Left renal pelvis (tissue), 4 donors: ENCODE measurements around the gene MBTPS2. TPM values are rescaled to one million over a fixed set of nuclear protein-coding genes. Genes with fewer than 3 reads are reported as not detected.

Source experiments
- DNase-seq, 4 donors: peaks; one replicate each; pipeline ENCODE4 v3.0.0-alpha.2; 2013; ENCODE audit warnings: low read depth in 4 of 4, low spot score in 3 of 4
- polyA plus RNA-seq, 4 donors: library from polyadenylated mRNA; unstranded; fragments of 120-200 nt; gene quantifications; one replicate each; pipeline ENCODE4 v1.2.1, GENCODE V29; 2013; ENCODE audit not compliant: insufficient read length in 4 of 4

Gene MBTPS2
- polyA plus RNA-seq, 4 donors: 27.7 to 39.2 (median 32.9) TPM

DNA sequence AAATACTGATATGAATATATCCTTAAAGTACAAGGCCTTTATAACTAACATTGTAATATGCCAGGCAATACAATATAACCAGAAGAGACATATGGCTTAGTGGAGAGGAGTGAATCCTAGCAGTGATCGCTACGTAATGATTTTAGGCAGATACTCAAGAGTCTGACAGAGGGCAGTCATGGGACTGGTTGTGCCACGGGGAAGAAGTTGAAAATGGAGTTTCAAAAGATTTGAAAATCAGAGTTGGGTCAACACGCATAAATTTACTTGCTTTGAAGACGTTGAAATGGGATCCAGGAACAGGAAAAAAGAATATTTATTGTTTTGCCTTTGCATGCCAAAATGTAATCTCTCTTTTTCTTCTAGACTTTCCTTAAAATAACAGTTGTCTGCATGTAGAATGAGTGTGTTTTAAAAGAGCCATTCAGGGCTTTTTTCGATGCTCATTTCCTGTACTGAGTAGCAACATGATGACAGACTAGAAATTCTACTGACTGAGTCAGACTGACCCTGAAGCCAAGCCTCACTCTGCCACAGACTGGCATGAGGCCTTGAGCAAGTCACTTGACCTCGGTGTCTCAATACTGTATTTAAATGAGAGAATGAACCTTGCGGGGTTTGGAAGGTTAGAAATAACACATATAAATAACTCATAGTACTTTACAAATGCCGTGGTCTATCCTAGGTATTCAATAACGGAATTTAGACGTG, 93.0 kb downstream of the MBTPS2 start:
- DNase-seq: no peak

DNA sequence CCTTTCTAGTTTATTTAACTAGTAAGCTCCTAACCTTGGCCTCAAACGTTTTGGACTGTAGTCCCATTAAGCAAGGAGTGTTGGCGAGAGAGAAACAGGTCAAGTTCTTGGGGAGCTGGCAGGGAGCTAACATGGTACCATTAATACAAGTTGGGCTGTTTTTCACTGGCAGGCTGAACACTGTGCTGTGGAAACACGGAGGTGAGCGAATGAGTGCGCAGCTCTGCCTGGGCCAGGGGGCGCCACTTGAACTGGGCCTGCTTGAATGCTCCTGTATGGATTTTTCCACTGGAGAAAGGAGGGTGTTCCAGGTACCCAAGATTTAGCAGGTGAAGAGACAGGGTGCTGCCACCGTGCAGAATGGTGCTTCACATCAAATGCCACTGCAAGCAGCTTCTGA, 93.7 kb downstream of the MBTPS2 start:
- DNase-seq: no peak

DNA sequence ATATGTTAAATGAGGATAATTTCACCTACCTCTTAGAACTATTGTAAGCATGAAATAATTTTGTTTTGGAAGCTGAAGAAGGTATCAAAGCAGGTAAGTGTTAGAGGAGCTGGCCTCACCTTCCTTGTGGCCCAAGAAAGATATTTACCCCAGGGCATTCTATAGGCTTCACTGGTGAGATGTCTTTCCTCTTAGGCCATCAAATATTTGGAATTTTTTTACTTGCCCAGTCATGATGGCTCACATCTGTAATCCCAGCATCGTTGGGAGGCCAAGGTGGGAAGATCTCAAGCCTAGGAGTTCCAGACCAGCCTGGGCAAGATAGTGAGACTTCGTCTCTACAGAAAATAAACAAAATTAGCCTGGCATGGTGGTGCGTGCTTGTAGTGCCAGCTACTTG, 95.0 kb downstream of the MBTPS2 start:
- no peak for DNase-seq

Other genes starting within 250 kb of the MBTPS2 start
- under 1 TPM in 3 of 4 donors, not detected in 1; 0.04 to 0.11 (median 0.06) TPM for gene KLHL34, start 181.3 kb upstream of the MBTPS2 start, polyA plus RNA-seq
- gene SMPX, start 81.5 kb upstream of the MBTPS2 start, polyA plus RNA-seq: under 1 TPM in 2 of 4 donors, not detected in 2; 0.27 to 0.32 TPM
- 1 to 10 TPM; 2.6 to 3.4 (median 3.2) TPM for gene YY2, start 16.4 kb downstream of the MBTPS2 start, polyA plus RNA-seq
- gene SMS, start 101.1 kb downstream of the MBTPS2 start, polyA plus RNA-seq: 100 to 1,000 TPM in 3 of 4 donors, 10 to 100 TPM in 1; 57.0 to 166 (median 150) TPM
- gene PHEX, start 192.7 kb downstream of the MBTPS2 start, polyA plus RNA-seq: under 1 TPM; 0.30 to 0.46 (median 0.39) TPM